GM12892 (cell line): ENCODE results near the gene PRKD2.

Source experiments
- DNase-seq: peaks from one replicate; pipeline ENCODE4 v3.0.0; 2011; ENCODE audit not compliant: insufficient read length
- FAIRE-seq: peaks from 2 replicates; lab custom pipeline; 2011; peaks lifted over from hg19 to GRCh38; lab: Jason Lieb, UNC
- POLR2A ChIP-seq: IDR thresholded peaks from 2 replicates; pipeline ENCODE4 v1.6.1; 2011; ENCODE audit warnings: low read depth, low read length, control low read depth
- POLR2AphosphoS5 ChIP-seq: IDR thresholded peaks from 2 replicates; pipeline ENCODE4 v1.6.1; 2011; ENCODE audit warnings: low read depth, low read length, control low read depth
- TAF1 ChIP-seq: IDR thresholded peaks from 2 replicates; pipeline ENCODE4 v1.6.1; 2011; ENCODE audit warnings: low read depth, mild to moderate bottlenecking, control low read depth, low read length, borderline replicate concordance

PRKD2 gene

DNA sequence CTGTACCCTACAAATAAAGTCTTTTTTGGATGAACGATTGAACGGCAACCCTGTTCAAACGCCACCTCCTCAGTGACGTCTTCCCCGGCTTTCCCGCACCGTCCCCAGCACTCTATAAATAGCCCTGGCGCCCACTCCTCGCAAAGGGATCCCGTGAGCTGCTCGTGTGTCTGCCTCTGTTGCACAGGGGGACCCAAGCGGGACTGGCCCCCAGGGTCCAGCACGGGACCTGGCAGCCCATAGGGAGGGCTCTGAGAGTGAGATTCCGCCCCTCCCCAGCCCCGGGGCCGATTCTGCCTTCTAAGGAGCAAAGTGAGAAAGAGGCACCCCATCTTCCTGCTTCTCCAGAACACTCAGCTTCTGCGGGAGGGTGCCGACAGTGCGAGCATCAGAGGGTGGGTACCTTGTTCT, 20.9 kb upstream of the PRKD2 start:
- TF ChIP-seq POLR2A = no peak
- TF ChIP-seq POLR2AphosphoS5 = no peak
- no peak for TF ChIP-seq TAF1
- no peak for FAIRE-seq
- DNase-seq = no peak

- no peak for FAIRE-seq
- DNase-seq = no peak
- TF ChIP-seq TAF1 = no peak
- TF ChIP-seq POLR2AphosphoS5 = no peak
- no peak for TF ChIP-seq POLR2A
Observed at GRCh38 chr19:46737298-46737654, 20.4 kb upstream of the PRKD2 start.

- DNase-seq (no peak), FAIRE-seq (no peak)
- TF ChIP-seq POLR2A = no peak
- TF ChIP-seq POLR2AphosphoS5 = no peak
- no peak for TF ChIP-seq TAF1
Observed at GRCh38 chr19:46736531-46737297, 19.8 kb upstream of the PRKD2 start.

- DNase-seq (no peak), FAIRE-seq (no peak)
- TF ChIP-seq TAF1 (no peak), POLR2AphosphoS5 (no peak), POLR2A (no peak)
Observed at GRCh38 chr19:46733690-46734292, 16.9 kb upstream of the PRKD2 start.

DNA sequence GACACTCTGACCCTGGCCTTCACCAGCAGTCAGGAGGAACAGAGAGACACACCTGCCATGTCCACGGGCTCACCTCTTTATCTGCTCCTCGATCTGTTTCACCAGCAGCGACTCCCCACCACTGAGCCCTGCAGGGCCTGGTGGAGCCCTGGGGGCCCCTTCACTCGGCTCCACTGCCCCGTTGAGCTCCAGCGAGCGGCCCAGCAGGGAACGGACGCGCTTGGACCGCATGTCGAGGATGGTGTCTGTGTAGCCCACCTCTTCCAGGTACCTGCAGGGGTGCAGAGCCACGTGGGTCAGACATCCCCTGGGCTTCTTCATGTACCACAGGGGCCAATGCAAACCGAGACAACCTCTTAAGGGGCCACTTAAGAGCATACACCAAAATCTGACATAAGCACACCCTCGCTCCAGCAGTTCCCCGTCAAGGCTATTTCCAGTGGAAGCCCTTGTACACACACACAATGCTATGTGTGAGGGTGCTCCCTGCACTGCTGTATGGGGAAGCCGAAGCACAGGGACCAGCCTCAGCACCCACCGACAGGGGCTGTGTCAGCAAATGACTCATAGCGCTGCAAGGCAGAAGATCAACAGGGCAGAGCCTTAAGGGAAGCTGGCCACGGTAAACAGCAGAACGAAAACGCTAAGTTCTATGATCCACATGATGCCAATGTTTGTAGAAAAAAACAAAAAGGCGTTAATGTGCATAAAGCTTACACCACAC, 16.2 kb upstream of the PRKD2 start:
- DNase-seq (no peak), FAIRE-seq (no peak)
- TF ChIP-seq TAF1 (no peak), POLR2A (no peak), POLR2AphosphoS5 (no peak)

DNA sequence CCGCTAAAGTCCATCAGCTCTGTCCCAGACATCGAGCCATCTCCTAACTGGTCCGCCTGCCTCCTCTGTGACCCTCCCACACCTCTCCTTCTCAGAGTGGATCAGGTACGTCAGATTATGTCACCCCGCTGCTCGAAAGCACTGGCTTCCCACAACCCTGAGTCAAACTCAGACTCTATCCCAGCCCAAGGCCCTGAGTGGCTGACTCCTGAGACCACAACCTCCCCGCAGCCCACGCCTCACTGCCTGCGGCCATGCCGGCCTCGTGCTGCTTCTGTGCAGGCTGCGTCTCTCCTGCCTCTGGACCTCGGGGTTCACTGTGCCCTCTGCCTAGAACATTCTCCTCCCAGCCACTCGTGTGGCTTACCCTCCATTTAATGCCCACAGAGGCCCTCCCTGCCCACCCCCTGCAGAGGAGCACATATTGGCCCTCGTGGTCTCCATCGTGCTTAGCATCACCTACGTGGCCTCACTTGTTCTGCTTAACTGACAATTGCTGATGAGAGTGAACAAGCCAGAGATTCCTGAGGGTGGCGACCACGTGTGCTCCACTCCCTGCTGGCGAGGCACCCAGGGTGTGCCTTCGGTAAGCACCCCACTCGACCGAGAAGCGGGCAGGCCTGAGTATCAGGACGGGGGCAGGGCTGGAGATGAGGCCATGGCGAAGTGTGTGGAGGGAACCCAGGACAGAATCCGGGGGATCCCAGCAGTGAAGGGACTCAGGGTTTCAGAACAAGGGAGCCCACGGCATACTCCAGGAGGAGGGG, 15.4 kb upstream of the PRKD2 start:
- no peak; the same call in 1 of the 2 replicates for TF ChIP-seq POLR2A
- TF ChIP-seq POLR2AphosphoS5 = no peak
- TF ChIP-seq TAF1 = no peak
- FAIRE-seq = no peak
- no peak for DNase-seq

DNA sequence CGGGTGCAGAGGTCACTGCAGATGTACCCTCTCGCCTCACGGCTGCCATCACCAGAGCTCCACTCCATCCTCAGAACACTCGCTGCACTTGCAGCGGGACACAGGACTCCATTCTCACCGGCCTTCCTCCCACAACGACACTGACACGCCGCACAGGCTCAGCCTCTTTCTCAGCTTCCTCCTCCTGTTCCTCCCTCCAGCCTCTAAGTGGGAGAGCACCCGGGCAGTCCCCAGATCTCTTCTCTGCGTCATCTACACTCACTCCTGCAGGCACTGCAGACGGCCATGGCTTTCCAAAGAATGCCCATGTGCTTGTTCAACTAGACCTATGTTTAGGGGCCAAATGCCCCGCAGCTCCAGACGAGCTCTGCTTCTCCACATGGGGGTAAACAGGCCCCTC, 14.7 kb upstream of the PRKD2 start:
- DNase-seq (no peak), FAIRE-seq (no peak)
- TF ChIP-seq TAF1 (no peak), POLR2AphosphoS5 (no peak), POLR2A (no peak)

- DNase-seq (no peak), FAIRE-seq (no peak)
- TF ChIP-seq POLR2AphosphoS5 = no peak
- no peak for TF ChIP-seq POLR2A
- TF ChIP-seq TAF1 = no peak
Observed at GRCh38 chr19:46731007-46731501, 14.1 kb upstream of the PRKD2 start.

DNA sequence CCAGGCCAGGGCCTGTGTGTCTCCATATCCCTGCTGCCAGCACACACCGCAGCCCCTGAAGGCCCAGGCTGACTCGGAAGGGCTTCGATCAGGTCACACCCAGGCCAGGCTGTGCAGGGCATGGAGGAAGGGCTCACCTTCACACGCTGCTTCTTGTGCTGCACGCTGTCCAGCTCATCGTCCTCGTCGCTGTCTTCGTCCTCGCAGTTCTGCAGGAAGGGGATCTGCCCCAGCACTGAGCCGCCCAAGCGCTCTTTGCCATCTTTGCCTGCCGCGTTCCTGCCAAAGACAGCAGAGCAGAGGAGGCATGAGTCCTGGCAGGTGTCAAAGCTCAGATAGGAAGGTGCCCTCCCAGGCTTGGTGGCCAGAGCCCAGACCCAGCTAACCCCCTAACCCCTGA, 13.7 kb upstream of the PRKD2 start:
- TF ChIP-seq POLR2A (no peak), POLR2AphosphoS5 (no peak), TAF1 (no peak)
- FAIRE-seq (no peak), DNase-seq (no peak)

DNA sequence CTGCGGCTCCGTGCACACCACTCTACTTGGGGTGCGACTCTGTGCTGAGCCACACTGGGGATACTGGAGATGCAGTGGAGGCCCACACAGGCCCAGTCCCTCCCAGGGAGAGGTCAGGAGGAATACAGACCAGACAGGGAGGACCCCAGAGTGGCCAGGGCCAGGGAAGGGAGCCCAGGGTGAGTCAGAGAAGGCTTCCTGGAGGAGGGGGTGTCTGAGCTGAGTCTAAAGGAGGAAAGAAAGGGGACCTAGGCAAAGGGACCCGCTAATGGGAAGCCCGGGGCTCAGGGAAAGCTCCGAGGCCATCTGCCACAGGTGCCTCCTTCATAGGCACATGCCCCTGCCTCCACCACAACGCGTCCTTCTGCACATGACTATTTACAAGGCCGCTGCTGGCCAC, 13.3 kb upstream of the PRKD2 start:
- TF ChIP-seq TAF1 = no peak
- DNase-seq (no peak), FAIRE-seq (no peak)

- TF ChIP-seq TAF1 (no peak), POLR2AphosphoS5 (no peak), POLR2A (no peak)
- DNase-seq (no peak), FAIRE-seq (no peak)
Observed at GRCh38 chr19:46729696-46730095, 12.8 kb upstream of the PRKD2 start.
